Osteoblast (primary cell): ENCODE measurements around the gene BET1L. TPM values are rescaled to one million over a fixed set of nuclear protein-coding genes. Genes with fewer than 3 reads are reported as not detected.
A peak's percentile ranks its signal among the peaks of the same experiment; 100 is the strongest.

Experiments
- DNase-seq: peaks from one replicate; pipeline ENCODE4 v3.0.0; 2011; ENCODE audit warnings: low spot score, mixed read lengths; ENCODE audit not compliant: insufficient read length; ENCODE audit errors: missing footprints
- H2AFZ ChIP-seq: 2 replicates; pipeline ENCODE4 v1.6.0; 2011; ENCODE audit warnings: mild to moderate bottlenecking, low read length
- H3K27ac ChIP-seq: 2 replicates; pipeline ENCODE4 v1.5.1; 2011; ENCODE audit warnings: mild to moderate bottlenecking, low read depth, low read length, moderate library complexity
- H3K27me3 ChIP-seq: 2 replicates; pipeline ENCODE4 v1.6.0; 2012; ENCODE audit warnings: mild to moderate bottlenecking, control low read depth, inconsistent platforms, low read length, moderate library complexity; ENCODE audit not compliant: insufficient read depth
- H3K36me3 ChIP-seq: 2 replicates; pipeline ENCODE4 v1.5.1; 2011; ENCODE audit warnings: mild to moderate bottlenecking, low read length, control low read depth, moderate library complexity; ENCODE audit not compliant: insufficient read depth
- H3K4me1 ChIP-seq: 2 replicates; pipeline ENCODE4 v1.5.1; 2011; ENCODE audit warnings: mild to moderate bottlenecking, low read length, control low read depth, moderate library complexity; ENCODE audit not compliant: insufficient read depth
- H3K4me2 ChIP-seq: 2 replicates; pipeline ENCODE4 v1.6.0; 2011; ENCODE audit warnings: mild to moderate bottlenecking, low read length; ENCODE audit not compliant: insufficient read depth
- H3K4me3 ChIP-seq: fragments of 200-600 bp; sonication (generic); 3 replicates; pipeline ENCODE4 v1.5.1; 2012; ENCODE audit warnings: mild to moderate bottlenecking, low read length, inconsistent platforms; ENCODE audit not compliant: insufficient read depth
- H3K79me2 ChIP-seq: 2 replicates; pipeline ENCODE4 v1.6.0; 2012; ENCODE audit warnings: mild to moderate bottlenecking, low read length, control low read depth, inconsistent platforms; ENCODE audit not compliant: insufficient read depth
- H3K9me3 ChIP-seq: 2 replicates; pipeline ENCODE4 v1.5.1; 2011; ENCODE audit warnings: low read depth, low read length, control low read depth
- H4K20me1 ChIP-seq: 2 replicates; pipeline ENCODE4 v1.6.0; 2012; ENCODE audit warnings: mild to moderate bottlenecking, low read length, control low read depth; ENCODE audit not compliant: insufficient read depth
- CTCF ChIP-seq: IDR thresholded peaks from 2 replicates; pipeline ENCODE4 v1.5.1; 2011; ENCODE audit warnings: mild to moderate bottlenecking, low read depth, low read length, moderate library complexity; ENCODE audit errors: extremely low read depth
- total RNA-seq: library from RNA; depleted of rRNA; stranded (reverse); fragments of >200 nt; gene quantifications from 2 replicates; pipeline ENCODE4 v1.2.3, GENCODE V29; 2012

The BET1L gene
- total RNA-seq, 1 donor = 24.6 TPM

- Histone ChIP-seq H3K4me2 (peak overlapping the region; percentile 90), H2AFZ (no peak overlapping the region), H3K27ac (peak overlapping the region; percentile 90), H4K20me1 (peaks cover 52% of the 10 kb centered on the region), H3K79me2 (peaks cover 62% of the 10 kb centered on the region), H3K27me3 (no peaks in the 10 kb centered on the region), H3K4me3 (no peak overlapping the region), H3K36me3 (peaks cover 59% of the 10 kb centered on the region), H3K4me1 (peaks cover 23% of the 10 kb centered on the region), H3K9me3 (no peaks in the 10 kb centered on the region)
- TF ChIP-seq CTCF = no peak
- DNase-seq = peak; percentile 14
Measured at GRCh38 chr11:211295-211694, 4.1 kb upstream of the BET1L start.

- H3K36me3 ChIP-seq = peaks cover 60% of the 10 kb centered on the region
- DNase-seq = no peak
- peaks cover 57% of the 10 kb centered on the region for H4K20me1 ChIP-seq
- peak overlapping the region; percentile 90 for H3K4me2 ChIP-seq
- peaks cover 28% of the 10 kb centered on the region for H3K4me1 ChIP-seq
- TF ChIP-seq CTCF = no peak
- H3K79me2 ChIP-seq = peaks cover 67% of the 10 kb centered on the region
- H3K27ac ChIP-seq = peak overlapping the region; percentile 90
- no peaks in the 10 kb centered on the region for H3K9me3 ChIP-seq
- H3K27me3 ChIP-seq = no peaks in the 10 kb centered on the region
- H2AFZ ChIP-seq = no peak overlapping the region
- H3K4me3 ChIP-seq = peak overlapping the region; percentile 99
Measured at GRCh38 chr11:210803-211180, 3.6 kb upstream of the BET1L start.

GRCh38 chr11:210122-210802 is 3.1 kb upstream of the BET1L start:
- Histone ChIP-seq H3K9me3 (no peaks in the 10 kb centered on the region), H3K27me3 (no peaks in the 10 kb centered on the region), H3K4me1 (peaks cover 33% of the 10 kb centered on the region), H3K36me3 (peaks cover 63% of the 10 kb centered on the region), H3K4me2 (peak overlapping the region; percentile 90), H2AFZ (no peak overlapping the region), H3K79me2 (peaks cover 73% of the 10 kb centered on the region), H3K27ac (peak overlapping the region; percentile 90), H4K20me1 (peaks cover 62% of the 10 kb centered on the region), H3K4me3 (peak overlapping the region; percentile 99)
- DNase-seq = peak; percentile 98
- no peak for TF ChIP-seq CTCF

GRCh38 chr11:209275-210121 is 2.3 kb upstream of the BET1L start:
- H4K20me1 ChIP-seq = peaks cover 69% of the 10 kb centered on the region
- DNase-seq = peak; percentile 95
- H3K9me3 ChIP-seq = no peaks in the 10 kb centered on the region
- H3K27ac ChIP-seq = peak overlapping the region; percentile 90
- peaks cover 80% of the 10 kb centered on the region for H3K79me2 ChIP-seq
- H2AFZ ChIP-seq = peak overlapping the region; percentile 22
- peak overlapping the region; percentile 90 for H3K4me2 ChIP-seq
- H3K4me3 ChIP-seq = peak overlapping the region; percentile 99
- no peak for TF ChIP-seq CTCF
- peaks cover 62% of the 10 kb centered on the region for H3K36me3 ChIP-seq
- H3K27me3 ChIP-seq = no peaks in the 10 kb centered on the region
- H3K4me1 ChIP-seq = peaks cover 33% of the 10 kb centered on the region
